GM12875 (cell line): ENCODE data around the gene PDK2.

Experiments used
- H3K4me3 ChIP-seq: one replicate; pipeline ENCODE4 v1.5.1; 2011; ENCODE audit warnings: low read depth, low read length, control low read depth
- TF ChIP-seq, protein P1 (sequence below): IDR thresholded peaks from 2 replicates; pipeline ENCODE4 v1.5.1; 2011; ENCODE audit warnings: low read depth, mild to moderate bottlenecking, control low read depth, inconsistent platforms, low read length, moderate library complexity, borderline replicate concordance; ENCODE audit not compliant: insufficient read depth

PDK2 gene

DNA sequence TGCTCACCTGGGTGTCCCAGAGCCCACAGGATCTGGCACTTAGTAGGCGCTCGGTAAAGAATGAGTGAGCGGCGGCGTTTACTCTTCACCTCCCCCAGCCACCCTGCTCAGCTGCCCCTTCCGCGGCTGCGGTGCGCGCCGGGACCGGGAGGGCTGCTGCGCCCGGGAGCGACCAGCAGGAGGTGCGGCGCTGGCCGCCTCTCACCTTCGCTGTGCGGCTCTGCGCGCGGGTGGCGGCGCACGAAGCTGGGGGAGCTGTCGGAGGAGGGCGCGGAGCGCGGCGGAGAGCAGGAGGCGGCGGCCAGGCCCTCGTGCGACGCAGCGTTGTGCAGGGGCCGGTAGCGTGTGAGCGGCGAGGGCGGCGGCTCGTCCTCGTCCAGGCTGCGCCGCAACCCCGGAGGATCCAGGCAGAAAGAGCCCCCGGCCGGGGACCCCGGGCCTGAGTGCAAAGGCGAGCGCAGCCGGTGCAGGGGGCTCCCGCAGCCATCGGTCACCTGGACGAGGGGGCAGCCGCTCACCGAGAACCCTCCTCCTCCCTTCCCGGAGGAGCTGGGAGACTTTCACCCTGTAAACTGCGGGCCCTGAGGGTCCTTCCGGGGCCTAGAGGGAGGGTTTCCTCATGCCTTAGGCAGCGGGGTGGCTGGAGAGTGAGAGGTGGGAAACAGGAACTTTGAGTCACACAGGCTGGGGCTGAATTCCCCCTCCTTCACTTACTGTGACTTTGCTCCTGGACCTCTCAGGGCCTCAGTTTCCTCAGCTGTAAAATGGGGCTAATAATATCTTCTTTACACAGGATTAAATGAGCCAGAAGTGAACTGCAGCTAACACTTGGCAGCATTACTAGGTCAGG is 22.3 kb downstream of the PDK2 start:
- H3K4me3 ChIP-seq = no peak overlapping the region
- TF ChIP-seq, protein P1, sequence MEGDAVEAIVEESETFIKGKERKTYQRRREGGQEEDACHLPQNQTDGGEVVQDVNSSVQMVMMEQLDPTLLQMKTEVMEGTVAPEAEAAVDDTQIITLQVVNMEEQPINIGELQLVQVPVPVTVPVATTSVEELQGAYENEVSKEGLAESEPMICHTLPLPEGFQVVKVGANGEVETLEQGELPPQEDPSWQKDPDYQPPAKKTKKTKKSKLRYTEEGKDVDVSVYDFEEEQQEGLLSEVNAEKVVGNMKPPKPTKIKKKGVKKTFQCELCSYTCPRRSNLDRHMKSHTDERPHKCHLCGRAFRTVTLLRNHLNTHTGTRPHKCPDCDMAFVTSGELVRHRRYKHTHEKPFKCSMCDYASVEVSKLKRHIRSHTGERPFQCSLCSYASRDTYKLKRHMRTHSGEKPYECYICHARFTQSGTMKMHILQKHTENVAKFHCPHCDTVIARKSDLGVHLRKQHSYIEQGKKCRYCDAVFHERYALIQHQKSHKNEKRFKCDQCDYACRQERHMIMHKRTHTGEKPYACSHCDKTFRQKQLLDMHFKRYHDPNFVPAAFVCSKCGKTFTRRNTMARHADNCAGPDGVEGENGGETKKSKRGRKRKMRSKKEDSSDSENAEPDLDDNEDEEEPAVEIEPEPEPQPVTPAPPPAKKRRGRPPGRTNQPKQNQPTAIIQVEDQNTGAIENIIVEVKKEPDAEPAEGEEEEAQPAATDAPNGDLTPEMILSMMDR = peak; percentile 58

DNA sequence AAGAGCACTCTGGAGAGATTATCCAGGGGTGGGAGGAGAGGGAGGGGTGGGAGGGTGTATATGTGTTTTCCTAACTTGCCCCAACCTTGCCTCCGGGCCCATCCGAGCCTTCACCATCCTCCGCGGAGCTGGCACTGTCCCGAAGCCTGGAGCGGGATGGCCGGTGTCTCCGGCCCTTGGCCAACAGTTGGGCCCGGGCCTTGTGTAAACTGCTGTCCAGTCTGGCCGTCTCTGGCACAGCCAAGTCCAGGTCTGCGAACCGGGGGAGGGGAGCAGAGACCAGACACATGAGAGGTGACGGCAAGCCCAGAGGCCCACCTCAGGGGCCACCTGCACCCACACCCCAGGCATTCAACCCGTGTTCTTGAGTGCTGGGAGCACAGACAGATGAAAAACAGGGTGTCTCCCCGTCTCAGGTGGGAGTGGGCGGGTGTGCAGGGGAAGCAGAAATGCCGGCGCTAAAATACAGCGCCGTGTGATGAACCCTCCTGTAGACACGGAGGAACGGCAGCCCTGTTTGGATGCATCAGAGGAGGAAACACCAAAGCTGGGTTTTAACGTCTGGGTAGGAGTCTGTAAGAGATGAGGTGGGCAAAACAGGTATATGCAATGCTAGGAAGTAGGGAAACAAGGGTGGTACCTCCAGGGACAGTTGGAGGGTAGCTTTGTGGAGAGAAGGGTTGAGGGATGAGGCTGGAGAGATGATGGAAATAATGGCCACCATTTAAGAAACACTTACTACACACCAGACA is 23.1 kb downstream of the PDK2 start:
- TF ChIP-seq, protein P1 = no peak
- no peak overlapping the region for H3K4me3 ChIP-seq

DNA sequence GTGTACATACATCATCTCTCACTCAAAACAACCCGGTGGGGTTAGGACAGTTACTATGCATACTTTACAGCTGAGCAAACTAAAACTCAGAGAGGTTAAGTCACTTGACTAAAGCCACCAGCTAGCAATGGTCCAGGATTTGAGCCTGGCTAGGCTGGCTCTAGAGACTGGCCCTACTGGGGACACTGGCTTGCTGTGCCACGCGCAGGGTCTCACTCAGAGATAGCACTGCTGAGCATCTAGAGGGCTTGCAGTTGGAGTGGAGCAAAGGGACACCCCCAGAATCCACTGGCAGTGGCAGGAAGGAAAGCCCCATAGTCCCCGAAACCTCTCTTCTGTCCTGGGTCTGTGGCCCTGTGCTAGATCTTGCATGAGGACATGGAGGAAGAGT is 23.7 kb downstream of the PDK2 start:
- TF ChIP-seq, protein P1 = no peak

DNA sequence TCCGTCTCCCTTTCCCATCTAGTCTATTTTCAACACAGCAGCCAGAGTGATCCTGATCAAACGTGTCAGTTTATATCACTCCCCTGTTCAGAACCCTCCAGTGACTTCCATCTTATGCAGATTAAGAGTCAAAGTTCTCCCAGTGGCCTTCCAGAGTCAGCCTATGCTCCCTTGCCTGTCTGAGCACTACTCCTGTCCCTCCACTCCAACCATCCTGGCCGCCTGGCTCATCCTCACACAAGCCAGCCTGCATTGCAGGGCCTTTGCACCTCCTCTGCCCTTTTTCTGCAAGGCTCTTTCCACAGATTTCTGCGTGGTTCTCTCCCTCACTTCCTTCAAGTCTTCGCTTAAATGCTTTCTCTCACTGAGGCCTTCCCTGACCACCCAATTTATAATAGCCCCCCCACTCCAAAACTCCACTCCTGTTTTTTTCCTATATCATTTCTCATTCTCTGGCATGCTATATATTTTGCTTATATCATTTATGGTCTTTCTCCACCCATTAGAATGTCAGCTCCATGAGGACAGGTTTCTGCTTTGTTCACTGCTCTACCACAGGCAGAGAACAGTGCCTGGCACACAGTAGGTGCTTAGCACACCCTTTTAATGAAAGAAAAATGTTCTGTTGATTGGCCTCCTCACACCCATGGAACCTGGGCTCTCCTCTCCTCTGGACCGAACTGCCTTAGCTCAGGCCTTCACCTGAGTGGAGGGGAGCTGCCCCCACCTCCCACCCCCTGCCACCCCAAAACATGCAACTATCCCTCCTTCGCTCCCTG is 25.5 kb downstream of the PDK2 start:
- H3K4me3 ChIP-seq = no peak overlapping the region
- TF ChIP-seq, protein P1 = no peak

More for the DNA sequence above, 23.7 kb downstream of the PDK2 start:
- no peak overlapping the region for H3K4me3 ChIP-seq

DNA sequence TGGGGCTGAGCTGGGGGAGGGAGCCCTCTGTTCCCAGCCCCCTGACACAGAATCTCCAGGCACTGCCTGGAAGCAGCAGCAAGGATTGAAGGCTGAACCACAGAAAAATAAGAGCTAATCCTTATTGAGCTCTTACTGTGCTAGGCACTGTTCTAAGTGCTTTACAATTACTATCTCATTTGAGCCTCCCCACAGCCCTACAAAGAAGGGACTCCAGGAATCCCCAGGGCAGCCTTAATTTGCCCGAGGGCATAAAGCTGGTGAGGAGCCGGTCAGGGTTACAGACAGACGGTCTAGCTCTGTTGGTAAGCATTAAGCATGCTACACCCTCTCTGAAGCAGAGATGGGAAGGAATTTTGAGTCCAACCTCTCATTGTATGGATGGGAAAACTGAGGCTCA is 27.8 kb downstream of the PDK2 start:
- TF ChIP-seq, protein P1 = no peak
- H3K4me3 ChIP-seq = no peak overlapping the region

DNA sequence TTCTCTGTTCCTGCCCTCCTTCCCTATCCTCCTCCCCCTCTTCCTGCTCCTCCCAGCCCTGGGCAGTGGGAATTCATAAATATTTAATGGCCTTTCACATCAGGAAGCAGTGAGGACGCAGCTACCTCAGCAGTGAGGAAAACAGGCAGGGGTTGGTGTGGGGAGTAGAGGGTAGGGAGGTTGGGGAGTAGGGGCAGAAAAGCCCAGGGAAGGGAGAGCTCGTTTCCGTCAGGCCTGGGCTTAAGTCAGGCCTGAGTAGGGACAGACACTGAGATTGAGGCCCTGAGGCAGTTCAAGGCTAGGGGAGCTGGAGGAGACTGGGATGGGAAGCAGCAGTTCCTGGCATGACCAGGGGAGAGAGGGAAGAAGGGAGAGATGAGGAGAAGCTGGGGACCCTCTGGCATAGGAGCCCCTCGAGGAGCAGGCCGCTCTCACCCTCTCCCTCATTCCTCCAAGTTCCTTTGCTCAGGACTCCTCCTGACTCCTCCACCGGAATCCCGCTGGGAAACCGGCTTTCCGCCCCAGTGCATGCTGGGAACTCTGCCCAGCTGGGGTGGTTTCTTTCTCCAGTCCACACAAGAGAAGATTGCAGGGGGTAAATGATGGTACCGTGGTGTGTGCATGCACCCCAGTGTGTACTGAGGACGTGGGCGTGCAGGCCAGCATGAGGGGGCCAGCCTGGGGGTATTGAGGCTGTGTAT is 28.6 kb downstream of the PDK2 start:
- TF ChIP-seq, protein P1 = no peak
- H3K4me3 ChIP-seq = no peak overlapping the region
